Measurements from ENCODE around the gene PHKA1.
A peak's percentile ranks its signal among the peaks of the same experiment; 100 is the strongest.
"Not testable (repeated sequence)": the region's sequence is repeated elsewhere in the genome, so short reads cannot be mapped to it uniquely, and the experiment has no call there.

PHKA1 gene

DNA sequence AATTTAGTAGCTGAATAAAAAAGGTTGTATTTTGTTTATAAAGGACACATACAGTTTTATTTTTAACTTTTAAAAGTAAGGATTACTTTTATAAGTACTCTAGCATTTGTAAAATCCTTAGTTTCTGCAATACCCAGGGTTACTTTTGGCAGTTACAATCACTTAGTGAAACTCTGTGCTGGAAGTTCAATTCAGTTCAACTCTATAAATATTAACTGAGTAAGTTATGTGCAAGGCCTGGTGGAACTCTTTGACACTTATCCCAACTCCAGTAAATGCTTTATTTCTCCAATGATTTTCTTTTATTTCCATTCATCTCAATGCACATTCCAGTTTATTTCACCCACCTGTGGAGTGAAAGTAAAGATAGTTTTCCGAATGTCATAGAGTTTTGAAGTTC is 78.2 kb downstream of the PHKA1 start:
- Mint-ChIP-seq H3K27ac (no peak overlapping the region), H3K4me3 (no peak overlapping the region), H3K4me1 (no peaks in the 10 kb centered on the region), H3K9me3 (no peaks in the 10 kb centered on the region), H3K36me3 (ENCODE audit: low read depth) (peaks cover 7% of the 10 kb centered on the region), H3K27me3 (no peaks in the 10 kb centered on the region)
- DNase-seq: no peak
- ATAC-seq: no peak

- no peaks in the 10 kb centered on the region for H3K9me3 Mint-ChIP-seq
- DNase-seq: no peak
- no peaks in the 10 kb centered on the region for H3K4me1 Mint-ChIP-seq
Observed at GRCh38 chrX:72634331-72634730, 79.8 kb downstream of the PHKA1 start.

DNA sequence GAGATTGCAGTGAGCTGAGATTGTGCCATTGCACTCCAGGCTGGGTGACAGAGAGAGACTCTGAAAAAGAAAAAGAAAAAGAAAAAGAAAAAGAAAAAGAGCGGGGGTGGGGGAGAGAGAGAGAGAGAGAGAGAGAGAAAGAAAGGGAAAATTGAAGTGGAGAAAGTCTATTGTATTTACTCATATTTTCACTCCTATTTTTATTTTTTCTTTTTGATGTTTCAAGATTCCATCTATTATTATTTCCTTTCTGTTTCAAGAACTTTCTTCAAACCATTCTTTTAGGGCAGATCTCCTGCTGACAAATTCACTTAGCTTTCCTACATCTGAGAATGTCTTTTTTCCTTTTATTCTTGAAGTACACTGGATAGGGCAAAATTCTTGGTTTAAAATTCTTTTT is 83.9 kb downstream of the PHKA1 start:
- Mint-ChIP-seq H3K9me3 (no peaks in the 10 kb centered on the region), H3K27me3 (peaks cover 2% of the 10 kb centered on the region), H3K4me1 (no peaks in the 10 kb centered on the region), H3K36me3 (ENCODE audit: low read depth) (peaks cover 12% of the 10 kb centered on the region), H3K27ac (no peak overlapping the region), H3K4me3 (no peak overlapping the region)
- ATAC-seq: no peak
- DNase-seq: no peak

More at GRCh38 chrX:72634331-72634730, 79.8 kb downstream of the PHKA1 start:
- ATAC-seq: no peak
- Mint-ChIP-seq H3K4me3 (no peak overlapping the region), H3K36me3 (ENCODE audit: low read depth) (peaks cover 10% of the 10 kb centered on the region), H3K27me3 (no peaks in the 10 kb centered on the region), H3K27ac (no peak overlapping the region)

DNA sequence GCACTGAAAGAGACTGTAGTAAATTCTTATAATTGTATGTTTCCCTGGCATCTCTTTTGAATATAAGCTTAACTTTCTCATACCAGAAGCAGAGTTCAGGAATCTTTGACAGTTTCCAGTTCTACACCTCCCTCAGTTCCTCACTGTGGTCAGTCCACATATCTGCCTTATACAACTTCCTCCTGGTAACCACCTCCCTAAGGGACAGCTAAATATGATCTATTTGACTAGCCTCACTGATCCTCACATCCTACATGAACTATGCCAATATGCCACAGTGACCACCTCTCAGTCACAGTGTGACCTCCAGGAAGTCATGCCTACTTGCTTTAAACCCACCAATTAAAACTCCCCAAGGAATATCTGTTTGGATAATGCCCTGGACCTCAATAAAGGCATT is 89.9 kb downstream of the PHKA1 start:
- Mint-ChIP-seq H3K4me1 (peaks cover 26% of the 10 kb centered on the region), H3K36me3 (ENCODE audit: low read depth) (peaks cover 5% of the 10 kb centered on the region), H3K4me3 (no peak overlapping the region), H3K27me3 (peaks cover 2% of the 10 kb centered on the region), H3K27ac (no peak overlapping the region), H3K9me3 (no peaks in the 10 kb centered on the region)
- no peak for ATAC-seq
- no peak for DNase-seq

DNA sequence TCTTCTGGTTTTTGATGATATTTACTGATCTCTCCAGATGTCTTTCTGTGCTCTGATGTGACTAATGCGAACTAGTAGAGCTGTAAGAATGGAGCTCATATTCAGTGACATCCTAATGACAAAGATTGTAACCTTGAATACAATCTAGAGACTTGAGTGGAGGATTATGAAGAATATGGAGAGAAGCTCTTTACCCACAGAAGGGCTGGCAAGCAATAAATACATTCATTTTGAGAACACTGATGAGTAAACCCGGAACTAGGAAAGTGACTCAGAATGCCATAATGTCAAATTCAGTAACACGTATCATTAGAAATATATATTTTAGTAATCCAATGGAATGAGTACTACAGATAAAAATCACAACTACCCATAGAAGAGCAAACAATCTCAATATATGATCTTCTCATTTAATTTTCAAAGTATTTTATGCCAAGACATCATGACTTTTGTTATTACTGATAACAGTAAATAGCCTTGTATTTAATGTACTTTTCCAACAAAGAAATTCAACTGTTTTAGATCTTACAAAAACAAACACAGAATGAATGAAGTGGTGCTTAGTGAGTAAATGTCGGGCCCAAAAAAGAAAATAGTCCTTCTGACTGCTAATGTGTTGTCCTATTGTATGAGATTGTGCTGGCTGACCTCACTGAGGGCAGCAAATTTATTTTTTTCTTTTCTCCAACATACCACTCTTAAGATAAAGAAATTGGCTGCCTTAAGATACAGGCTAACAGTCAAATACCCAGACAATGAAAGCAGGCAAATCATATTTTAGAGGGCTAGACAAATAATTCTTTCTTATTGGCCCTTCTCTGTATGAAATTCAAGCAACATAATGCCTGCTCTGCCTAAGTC is 92.3 kb downstream of the PHKA1 start:
- peak overlapping the region; percentile 6 for H3K4me3 Mint-ChIP-seq
- H3K27ac Mint-ChIP-seq: peak overlapping the region; percentile 86
- H3K4me1 Mint-ChIP-seq: peaks cover 26% of the 10 kb centered on the region
- H3K9me3 Mint-ChIP-seq: no peaks in the 10 kb centered on the region
- peaks cover under 1% of the 10 kb centered on the region for H3K27me3 Mint-ChIP-seq
- ATAC-seq (peak; percentile 93), DNase-seq (no peak)
- peaks cover 8% of the 10 kb centered on the region for H3K36me3 Mint-ChIP-seq (ENCODE audit: low read depth)

- Mint-ChIP-seq H3K27me3 (no peaks in the 10 kb centered on the region), H3K4me3 (peak overlapping the region; percentile 36), H3K36me3 (ENCODE audit: low read depth) (peaks cover 8% of the 10 kb centered on the region), H3K4me1 (peaks cover 26% of the 10 kb centered on the region), H3K27ac (peak overlapping the region; percentile 86), H3K9me3 (no peaks in the 10 kb centered on the region)
- ATAC-seq (peak; percentile 41), DNase-seq (no peak)
Observed at GRCh38 chrX:72621163-72621562, 92.9 kb downstream of the PHKA1 start.

DNA sequence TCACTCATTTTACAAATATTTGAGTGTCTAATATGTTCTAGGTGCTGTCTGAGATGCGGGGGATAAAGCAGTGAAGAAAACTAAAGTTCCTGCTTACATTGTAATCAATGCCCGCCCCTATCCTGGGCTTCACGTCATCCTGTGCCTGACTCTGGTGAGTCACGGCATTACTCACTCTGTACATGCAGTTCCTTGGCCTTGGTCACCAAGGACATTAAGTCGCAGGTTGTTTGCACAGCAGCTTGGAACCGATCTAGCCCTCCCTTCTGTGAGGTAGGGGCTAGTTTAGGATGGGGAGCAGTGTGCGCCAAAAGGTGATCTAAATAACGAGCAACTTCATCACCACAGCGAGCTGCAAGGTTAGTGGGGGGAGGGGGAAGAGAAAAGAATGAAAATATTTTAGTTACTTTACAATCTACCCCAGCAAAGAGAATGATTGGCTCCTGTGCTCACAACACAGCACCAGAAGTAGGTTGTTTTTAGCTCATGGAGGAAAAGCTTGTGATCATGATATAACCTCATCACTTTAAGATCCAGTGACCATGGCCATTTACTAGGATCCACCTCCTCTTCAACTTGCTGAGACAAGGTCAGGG is 93.5 kb downstream of the PHKA1 start:
- H3K27me3 Mint-ChIP-seq: no peaks in the 10 kb centered on the region
- ATAC-seq (peak; percentile 71), DNase-seq (peak; percentile 25)
- H3K36me3 Mint-ChIP-seq (ENCODE audit: low read depth): peaks cover 8% of the 10 kb centered on the region
- H3K4me1 Mint-ChIP-seq: peaks cover 26% of the 10 kb centered on the region
- H3K4me3 Mint-ChIP-seq: peak overlapping the region; percentile 47
- H3K27ac Mint-ChIP-seq: peak overlapping the region; percentile 86
- no peaks in the 10 kb centered on the region for H3K9me3 Mint-ChIP-seq

DNA sequence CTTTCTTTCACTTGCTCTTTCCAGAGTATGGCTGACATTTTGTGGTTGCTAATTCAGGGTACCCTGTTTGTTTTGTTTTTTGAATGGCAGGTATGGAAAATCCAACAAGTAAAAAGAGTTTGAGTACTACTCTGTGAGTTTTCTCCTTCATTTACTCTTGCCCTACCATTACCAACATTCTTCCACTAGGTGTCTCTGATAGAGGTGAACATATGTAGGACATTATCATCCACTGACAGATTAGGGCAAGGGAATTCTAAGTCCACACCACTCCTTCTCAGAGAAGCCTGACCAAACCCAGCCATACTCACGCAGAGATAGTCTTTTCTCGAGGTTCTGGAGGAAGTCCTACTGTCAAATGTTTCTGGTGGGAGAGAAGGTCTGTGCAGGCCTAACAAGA is 104.8 kb downstream of the PHKA1 start:
- Mint-ChIP-seq H3K4me3 (no peak overlapping the region), H3K9me3 (no peaks in the 10 kb centered on the region), H3K27ac (no peak overlapping the region), H3K27me3 (no peaks in the 10 kb centered on the region), H3K4me1 (peaks cover 6% of the 10 kb centered on the region), H3K36me3 (ENCODE audit: low read depth) (peaks cover 12% of the 10 kb centered on the region)
- ATAC-seq: no peak
- DNase-seq: no peak

- Mint-ChIP-seq H3K9me3 (no peaks in the 10 kb centered on the region), H3K27me3 (no peaks in the 10 kb centered on the region), H3K36me3 (ENCODE audit: low read depth) (peaks cover 12% of the 10 kb centered on the region), H3K4me3 (no peak overlapping the region), H3K27ac (no peak overlapping the region), H3K4me1 (peaks cover 8% of the 10 kb centered on the region)
- ATAC-seq (no peak), DNase-seq (no peak)
Observed at GRCh38 chrX:72604705-72605104, 109.4 kb downstream of the PHKA1 start.

- Mint-ChIP-seq H3K27ac (no peak overlapping the region), H3K27me3 (no peaks in the 10 kb centered on the region), H3K36me3 (ENCODE audit: low read depth) (peaks cover 11% of the 10 kb centered on the region), H3K4me3 (no peak overlapping the region), H3K9me3 (no peaks in the 10 kb centered on the region), H3K4me1 (peaks cover 8% of the 10 kb centered on the region)
- DNase-seq (no peak), ATAC-seq (peak; percentile 24)
Observed at GRCh38 chrX:72604112-72604511, 110.0 kb downstream of the PHKA1 start.

DNA sequence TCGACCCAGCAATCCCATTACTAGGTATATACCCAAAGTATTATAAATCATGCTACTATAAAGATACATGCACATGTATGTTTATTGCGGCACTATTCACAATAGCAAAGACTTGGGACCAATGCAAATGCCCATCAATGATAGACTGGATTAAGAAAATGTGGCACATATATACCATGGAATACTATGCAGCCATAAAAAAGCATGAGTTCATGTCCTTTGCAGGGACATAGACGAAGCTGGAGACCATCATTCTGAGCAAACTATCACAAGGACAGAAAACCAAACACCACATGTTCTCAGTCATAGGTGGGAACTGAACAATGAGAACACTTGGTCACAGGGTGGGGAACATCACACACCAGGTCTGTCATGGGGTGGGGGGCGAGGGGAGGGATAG is 123.1 kb downstream of the PHKA1 start:
- H3K4me1 Mint-ChIP-seq, H3K9me3 Mint-ChIP-seq: not testable (repeated sequence)

DNA sequence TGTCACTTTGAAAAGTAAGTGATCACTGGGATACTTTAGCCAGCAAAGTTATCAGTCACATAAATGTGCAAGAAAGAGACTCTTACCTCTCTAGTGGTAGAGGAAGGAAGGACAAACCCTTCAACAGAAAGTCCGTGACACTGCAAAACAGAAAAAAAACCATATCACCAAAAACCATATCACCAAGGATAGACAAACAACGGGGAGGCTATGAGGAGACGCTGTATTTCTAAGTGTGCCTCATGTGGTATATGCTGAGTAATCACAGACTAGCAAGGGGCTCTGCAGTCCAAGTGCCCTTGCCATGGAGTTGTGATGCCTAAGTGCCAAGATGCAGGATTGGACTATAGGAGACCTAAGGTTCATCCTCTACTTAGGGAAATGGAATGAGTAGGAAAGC is 129.9 kb downstream of the PHKA1 start:
- no peaks in the 10 kb centered on the region for H3K4me1 Mint-ChIP-seq
- DNase-seq (no peak), ATAC-seq (no peak)
- H3K4me3 Mint-ChIP-seq: no peak overlapping the region
- H3K9me3 Mint-ChIP-seq: no peaks in the 10 kb centered on the region
- no peaks in the 10 kb centered on the region for H3K27me3 Mint-ChIP-seq
- H3K27ac Mint-ChIP-seq: no peak overlapping the region
- H3K36me3 Mint-ChIP-seq (ENCODE audit: low read depth): peaks cover 4% of the 10 kb centered on the region

More for the DNA sequence above, 123.1 kb downstream of the PHKA1 start:
- H3K27ac Mint-ChIP-seq; H3K36me3 Mint-ChIP-seq (ENCODE audit: low read depth); H3K4me3 Mint-ChIP-seq; H3K27me3 Mint-ChIP-seq; ATAC-seq; DNase-seq: not testable (repeated sequence)

DNA sequence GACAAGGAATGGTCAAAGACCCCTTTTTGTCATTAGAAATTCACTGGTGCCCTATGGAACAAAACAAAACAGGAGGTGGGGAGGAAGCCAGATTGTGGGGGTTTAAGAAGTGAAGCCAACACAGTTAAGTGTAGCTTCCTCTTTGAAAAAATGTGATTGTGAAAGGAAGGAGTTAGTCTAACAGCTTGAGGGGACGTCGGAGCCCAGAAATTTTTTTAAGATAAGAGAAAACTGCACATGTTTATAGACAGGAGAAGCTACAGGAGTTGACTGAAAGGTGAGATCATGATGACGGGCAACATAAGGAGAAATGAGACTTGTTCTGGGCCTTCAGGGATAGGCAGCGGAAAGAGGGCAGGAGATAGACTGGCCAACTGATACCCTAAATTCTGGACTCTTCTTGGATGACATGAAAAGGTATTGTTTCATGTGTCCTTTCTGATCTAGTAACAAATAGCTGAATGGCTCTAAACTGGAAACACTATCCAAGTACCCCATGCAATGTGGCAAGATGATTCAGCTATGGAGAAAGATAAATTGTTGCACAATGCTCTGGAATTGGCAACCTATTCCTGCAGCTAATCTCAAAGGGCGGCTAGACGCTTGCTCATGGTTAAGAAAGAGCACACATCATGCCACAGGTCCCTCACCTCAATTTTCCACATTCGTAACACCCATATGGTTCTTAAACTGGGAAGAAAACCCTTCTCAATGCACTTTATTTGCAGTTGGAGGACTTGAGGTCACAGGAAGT is 137.8 kb downstream of the PHKA1 start:
- DNase-seq (no peak), ATAC-seq (no peak)
- peaks cover 6% of the 10 kb centered on the region for H3K4me1 Mint-ChIP-seq
- H3K9me3 Mint-ChIP-seq: no peaks in the 10 kb centered on the region
- no peak overlapping the region for H3K4me3 Mint-ChIP-seq
- peaks cover 1% of the 10 kb centered on the region for H3K27me3 Mint-ChIP-seq
- no peaks in the 10 kb centered on the region for H3K36me3 Mint-ChIP-seq (ENCODE audit: low read depth)
- H3K27ac Mint-ChIP-seq: no peak overlapping the region

DNA sequence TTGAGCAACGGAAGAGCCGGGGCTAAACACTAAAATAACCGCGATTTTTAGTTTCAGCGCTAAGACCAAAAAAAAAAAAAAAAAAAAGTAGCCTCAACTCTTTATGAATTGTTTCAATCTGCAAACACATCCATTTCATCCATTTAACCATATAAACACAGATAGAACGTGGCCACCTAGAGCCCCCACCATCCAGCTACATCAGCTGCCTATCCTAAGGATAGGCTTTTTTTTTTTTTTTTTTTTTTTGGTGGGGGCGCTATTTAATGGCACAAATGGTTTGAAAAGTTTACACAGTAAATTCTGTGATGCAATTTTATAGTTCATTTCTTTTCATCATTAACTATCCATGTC is 141.0 kb downstream of the PHKA1 start:
- ATAC-seq: no peak

More for the DNA sequence above, 141.0 kb downstream of the PHKA1 start:
- peaks cover 1% of the 10 kb centered on the region for H3K27me3 Mint-ChIP-seq
- no peak for DNase-seq
- H3K4me1 Mint-ChIP-seq: peaks cover 9% of the 10 kb centered on the region
- H3K36me3 Mint-ChIP-seq (ENCODE audit: low read depth): no peaks in the 10 kb centered on the region
- H3K27ac Mint-ChIP-seq: peak overlapping the region; percentile 87
- H3K9me3 Mint-ChIP-seq: no peaks in the 10 kb centered on the region
- peak overlapping the region; percentile 94 for H3K4me3 Mint-ChIP-seq

All from activated naive CD8-positive, alpha-beta T cell treated with anti-CD3 and anti-CD28 coated beads, Interleukin-2, amount 50 U/mL, for 24 hours (primary cell).